PC-3 (cell line): ENCODE measurements around the gene HOXA10. TPM values are rescaled to one million over a fixed set of nuclear protein-coding genes. Genes with fewer than 3 reads are reported as not detected.

ENCODE experiments used
- ATAC-seq: fragments of 200-7000 bp; cut with Tn5 transposase; 2 replicates; pipeline ENCODE4 v1.9.1; 2020; ENCODE audit warnings: mild to moderate bottlenecking, moderate library complexity
- BruUV-seq: library from RNA; stranded (reverse); fragments of 400-500 nt; replicated peaks from 2 replicates; lab custom pipeline; 2021; lab: Mats Ljungman, UMichigan
- CTCF ChIA-PET: fragments of 300-600 bp; sonication (Branson Sonifier 250); formaldehyde crosslinking; loops from one replicate; lab custom pipeline; 2022; ENCODE audit warnings: antibody characterized with exemption; lab: Charles Lee
- POLR2A ChIA-PET: fragments of 300-600 bp; sonication (Branson Sonifier 250); formaldehyde crosslinking; loops from one replicate; lab custom pipeline; 2022; ENCODE audit warnings: antibody characterized with exemption; ENCODE audit not compliant: unreplicated experiment; lab: Charles Lee
- DNase-seq: peaks from one replicate; pipeline ENCODE4 v3.0.0-alpha.2; 2015
- H2AFZ ChIP-seq: fragments of 300-600 bp; sonication (generic); 2 replicates; pipeline ENCODE4 v1.6.0; 2016; ENCODE audit warnings: antibody characterized with exemption, low read length
- H3F3A ChIP-seq: fragments of 300-600 bp; sonication (generic); one replicate; pipeline ENCODE4 v1.6.0; 2017; ENCODE audit warnings: antibody characterized with exemption, low read length, control low read depth, mild to moderate bottlenecking; ENCODE audit not compliant: unreplicated experiment
- H3K27ac ChIP-seq: fragments of 300-600 bp; sonication (generic); 2 replicates; pipeline ENCODE4 v1.5.1; 2016; ENCODE audit warnings: mild to moderate bottlenecking, low read length
- H3K27me3 ChIP-seq: fragments of 300-600 bp; sonication (generic); 2 replicates; pipeline ENCODE4 v1.6.1; 2016; ENCODE audit warnings: low read length, mixed read lengths
- H3K36me3 ChIP-seq: fragments of 300-600 bp; sonication (generic); 2 replicates; pipeline ENCODE4 v1.6.1; 2016; ENCODE audit warnings: low read depth, mixed run types, low read length, mixed read lengths
- H3K4me1 ChIP-seq: fragments of 300-600 bp; sonication (generic); 2 replicates; pipeline ENCODE4 v1.5.1; 2016; ENCODE audit warnings: low read length; ENCODE audit not compliant: insufficient read depth
- H3K4me2 ChIP-seq: fragments of 300-600 bp; sonication (generic); 2 replicates; pipeline ENCODE4 v1.6.0; 2016; ENCODE audit warnings: low read length
- H3K4me3 ChIP-seq: fragments of 300-600 bp; sonication (generic); 2 replicates; pipeline ENCODE4 v1.5.1; 2016; ENCODE audit warnings: mild to moderate bottlenecking, low read length, mixed read lengths
- H3K79me2 ChIP-seq: fragments of 300-600 bp; sonication (generic); 2 replicates; pipeline ENCODE4 v1.6.1; 2017; ENCODE audit warnings: low read length, mixed read lengths
- H3K9ac ChIP-seq: fragments of 300-600 bp; sonication (generic); 2 replicates; pipeline ENCODE4 v1.6.0; 2016; ENCODE audit warnings: mild to moderate bottlenecking, low read length
- H3K9me2 ChIP-seq: fragments of 300-600 bp; sonication (generic); replicated peaks from 2 replicates; pipeline ENCODE4 v1.6.1; 2016; ENCODE audit warnings: mixed run types, low read length, mixed read lengths
- H3K9me3 ChIP-seq: fragments of 300-600 bp; sonication (generic); 2 replicates; pipeline ENCODE4 v1.6.1; 2016; ENCODE audit warnings: low read length, mixed read lengths
- H4K20me1 ChIP-seq: fragments of 300-600 bp; sonication (generic); 2 replicates; pipeline ENCODE4 v1.6.1; 2016; ENCODE audit warnings: low read length, mixed read lengths
- EZH2 ChIP-seq: fragments of 300-600 bp; sonication (generic); IDR thresholded peaks from one replicate; pipeline ENCODE4 v1.6.1; 2017; ENCODE audit warnings: antibody characterized with exemption, mild to moderate bottlenecking, low read length; ENCODE audit not compliant: unreplicated experiment
- EZH2phosphoT487 ChIP-seq: fragments of 300-600 bp; sonication (generic); IDR thresholded peaks from 2 replicates; pipeline ENCODE4 v1.6.1; 2018; ENCODE audit warnings: mild to moderate bottlenecking, antibody characterized with exemption, low read length, borderline replicate concordance
- intact Hi-C: fragments of 100-400 bp; cut with micrococcal nuclease; formaldehyde crosslinking; loops from 2 replicates; pipeline ENCODE4 v1.9.0; 2023
- total RNA-seq: library from RNA; depleted of rRNA; stranded (reverse); fragments of >200 nt; gene quantifications from 2 replicates; pipeline ENCODE4 v1.2.3, GENCODE V29; 2014
- TF ChIP-seq, protein P1 (sequence below): fragments of 300-600 bp; sonication (generic); conservative IDR thresholded peaks from 2 replicates; pipeline ENCODE4 v1.5.1; 2017; ENCODE audit warnings: antibody characterized with exemption, low read depth, mild to moderate bottlenecking, low read length

The HOXA10 gene
- total RNA-seq, 1 experiment from 2014 or later: 46.1 TPM

- Histone ChIP-seq H3K4me2 (no peak overlapping the region), H3K79me2 (peaks cover 17% of the 10 kb centered on the region), H3K27me3 (no peaks in the 10 kb centered on the region), H3K36me3 (peaks cover 13% of the 10 kb centered on the region; the same call in 1 of the 2 replicates), H3F3A (no peaks in the 10 kb centered on the region), H2AFZ (no peak overlapping the region), H3K4me1 (peaks cover 9% of the 10 kb centered on the region), H3K9me3 (no peaks in the 10 kb centered on the region), H3K27ac (no peak overlapping the region), H3K9me2 (no peaks in the 10 kb centered on the region), H4K20me1 (no peaks in the 10 kb centered on the region), H3K9ac (no peak overlapping the region), H3K4me3 (no peak overlapping the region)
- TF ChIP-seq EZH2 (no peak), EZH2phosphoT487 (no peak)
- TF ChIP-seq, protein P1, sequence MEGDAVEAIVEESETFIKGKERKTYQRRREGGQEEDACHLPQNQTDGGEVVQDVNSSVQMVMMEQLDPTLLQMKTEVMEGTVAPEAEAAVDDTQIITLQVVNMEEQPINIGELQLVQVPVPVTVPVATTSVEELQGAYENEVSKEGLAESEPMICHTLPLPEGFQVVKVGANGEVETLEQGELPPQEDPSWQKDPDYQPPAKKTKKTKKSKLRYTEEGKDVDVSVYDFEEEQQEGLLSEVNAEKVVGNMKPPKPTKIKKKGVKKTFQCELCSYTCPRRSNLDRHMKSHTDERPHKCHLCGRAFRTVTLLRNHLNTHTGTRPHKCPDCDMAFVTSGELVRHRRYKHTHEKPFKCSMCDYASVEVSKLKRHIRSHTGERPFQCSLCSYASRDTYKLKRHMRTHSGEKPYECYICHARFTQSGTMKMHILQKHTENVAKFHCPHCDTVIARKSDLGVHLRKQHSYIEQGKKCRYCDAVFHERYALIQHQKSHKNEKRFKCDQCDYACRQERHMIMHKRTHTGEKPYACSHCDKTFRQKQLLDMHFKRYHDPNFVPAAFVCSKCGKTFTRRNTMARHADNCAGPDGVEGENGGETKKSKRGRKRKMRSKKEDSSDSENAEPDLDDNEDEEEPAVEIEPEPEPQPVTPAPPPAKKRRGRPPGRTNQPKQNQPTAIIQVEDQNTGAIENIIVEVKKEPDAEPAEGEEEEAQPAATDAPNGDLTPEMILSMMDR: no peak
- ATAC-seq (no peak), DNase-seq (no peak)
- ChIA-PET CTCF (no interaction called here), POLR2A (no interaction called here)
- BruUV-seq: no TSS peak
- intact Hi-C loops: no loop called here
These were observed 31.5 kb downstream of the HOXA10 start for GRCh38 chr7:27142580-27143022.

DNA sequence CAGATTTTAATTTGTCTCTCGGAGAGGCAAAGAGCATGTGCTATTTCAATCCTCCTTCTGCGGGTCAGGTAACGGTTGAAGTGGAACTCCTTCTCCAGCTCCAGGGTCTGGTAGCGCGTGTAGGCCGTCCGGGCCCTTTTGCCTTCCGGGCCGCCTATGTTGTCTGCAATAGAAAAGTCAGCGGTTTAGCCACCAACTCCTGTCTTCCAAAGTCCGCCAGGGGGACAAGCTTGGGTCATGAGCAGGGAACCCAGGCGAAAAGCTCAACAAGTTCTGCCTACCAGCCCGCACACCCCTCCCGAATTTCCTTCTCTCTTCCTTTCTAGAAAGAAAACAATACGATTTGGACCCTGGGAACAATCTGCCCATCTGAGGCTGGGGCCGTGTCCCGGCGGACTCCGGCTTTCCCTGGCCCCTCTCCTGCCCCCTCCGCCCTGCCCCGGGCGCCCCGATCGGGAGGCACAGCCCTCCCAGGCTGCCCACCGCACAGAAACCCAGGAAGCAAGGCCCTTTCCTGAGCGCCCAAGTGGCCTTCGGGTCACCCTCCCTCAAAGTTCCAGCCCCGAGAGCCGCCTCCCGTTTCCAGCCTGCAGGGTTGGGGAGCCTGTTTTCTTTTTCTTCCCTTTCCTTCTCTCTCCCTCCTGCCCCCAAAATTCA lies 32.1 kb downstream of the HOXA10 start:
- peaks cover 3% of the 10 kb centered on the region; the same call in 1 of the 2 replicates for H3K4me1 ChIP-seq
- H3K36me3 ChIP-seq: peaks cover 13% of the 10 kb centered on the region; the same call in 1 of the 2 replicates
- H3K27ac ChIP-seq: no peak overlapping the region
- ATAC-seq (no peak), DNase-seq (no peak)
- H3K9me3 ChIP-seq: no peaks in the 10 kb centered on the region
- no peak overlapping the region for H2AFZ ChIP-seq
- TF ChIP-seq EZH2: no peak
- BruUV-seq: no TSS peak
- no peak overlapping the region for H3K9ac ChIP-seq
- no peak overlapping the region for H3K4me3 ChIP-seq
- no peaks in the 10 kb centered on the region for H4K20me1 ChIP-seq
- intact Hi-C loops: no loop called here
- no peaks in the 10 kb centered on the region for H3F3A ChIP-seq
- ChIA-PET CTCF (no interaction called here), POLR2A (no interaction called here)
- H3K4me2 ChIP-seq: no peak overlapping the region
- H3K27me3 ChIP-seq: no peaks in the 10 kb centered on the region
- no peaks in the 10 kb centered on the region for H3K9me2 ChIP-seq
- peaks cover 12% of the 10 kb centered on the region for H3K79me2 ChIP-seq

GRCh38 chr7:27141137-27141922 lies 32.8 kb downstream of the HOXA10 start:
- Histone ChIP-seq H3K36me3 (peaks cover 13% of the 10 kb centered on the region; the same call in 1 of the 2 replicates), H4K20me1 (no peaks in the 10 kb centered on the region), H3F3A (no peaks in the 10 kb centered on the region), H3K4me2 (no peak overlapping the region), H3K9me2 (no peaks in the 10 kb centered on the region), H3K4me1 (peaks cover 3% of the 10 kb centered on the region; the same call in 1 of the 2 replicates), H2AFZ (no peak overlapping the region), H3K27ac (no peak overlapping the region), H3K27me3 (no peaks in the 10 kb centered on the region), H3K9me3 (no peaks in the 10 kb centered on the region), H3K79me2 (peaks cover 5% of the 10 kb centered on the region; the same call in 1 of the 2 replicates), H3K4me3 (no peak overlapping the region), H3K9ac (no peak overlapping the region)
- TF ChIP-seq EZH2: no peak
- ATAC-seq: no peak
- BruUV-seq: no TSS peak
- ChIA-PET CTCF (interaction anchor here (0.6 kb wide), 1 partner anchor 464 kb away, joined by 3 read pairs; no protein-coding TSS in a partner anchor), POLR2A (no interaction called here)
- no peak for DNase-seq
- intact Hi-C loops: no loop called here
